GOT3 (cell line): ENCODE measurements around the gene EXOC6B.

ENCODE experiments used
- DNase-seq: peaks from one replicate; lab custom pipeline; 2025; ENCODE audit warnings: mixed read lengths; lab: John Stamatoyannopoulos, UW

Gene EXOC6B

GRCh38 chr2:72210470-72210869 lies 615.4 kb downstream of the EXOC6B start:
- DNase-seq: no peak

DNA sequence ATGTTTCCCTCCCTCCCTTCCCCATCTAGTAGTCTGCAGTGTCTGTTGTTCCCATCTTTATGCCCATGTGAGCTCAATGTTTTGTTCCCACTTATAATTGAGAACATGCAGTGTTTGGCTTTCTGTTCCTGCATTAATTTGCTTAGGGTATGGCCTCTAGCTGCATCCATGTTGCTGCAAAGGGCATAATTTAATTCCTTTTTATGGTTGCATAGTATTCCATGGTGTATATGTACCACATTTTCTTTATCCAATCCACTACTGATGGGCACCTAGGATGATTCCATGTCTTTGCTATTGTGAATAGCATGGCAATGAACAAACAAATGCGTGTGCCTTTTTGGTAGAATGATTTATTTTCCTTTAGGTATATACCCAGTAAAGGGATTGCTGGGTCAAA lies 617.6 kb downstream of the EXOC6B start:
- DNase-seq: no peak

DNA sequence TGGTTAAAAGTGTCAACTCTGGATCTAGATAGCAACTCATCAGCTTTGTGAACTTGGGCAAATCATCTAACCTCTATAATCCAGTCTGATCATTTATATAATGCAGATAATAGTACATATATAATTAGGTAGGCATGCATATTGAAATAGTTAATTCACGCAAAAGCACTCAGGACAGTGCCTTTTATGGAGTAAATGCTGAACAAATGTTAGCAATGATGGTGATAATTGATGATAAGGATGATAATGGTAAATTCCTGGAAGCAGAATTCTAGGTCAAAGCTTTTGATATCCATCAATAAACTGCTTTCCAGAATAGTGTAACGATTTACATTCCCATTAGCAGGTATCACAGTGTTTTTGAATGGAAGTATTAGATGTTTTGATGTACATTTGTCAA lies 618.5 kb downstream of the EXOC6B start:
- no peak for DNase-seq

GRCh38 chr2:72205504-72205881 lies 620.3 kb downstream of the EXOC6B start:
- no peak for DNase-seq

- no peak for DNase-seq
These were observed 620.9 kb downstream of the EXOC6B start for GRCh38 chr2:72204786-72205503.

GRCh38 chr2:72204156-72204785 lies 621.6 kb downstream of the EXOC6B start:
- no peak for DNase-seq

DNA sequence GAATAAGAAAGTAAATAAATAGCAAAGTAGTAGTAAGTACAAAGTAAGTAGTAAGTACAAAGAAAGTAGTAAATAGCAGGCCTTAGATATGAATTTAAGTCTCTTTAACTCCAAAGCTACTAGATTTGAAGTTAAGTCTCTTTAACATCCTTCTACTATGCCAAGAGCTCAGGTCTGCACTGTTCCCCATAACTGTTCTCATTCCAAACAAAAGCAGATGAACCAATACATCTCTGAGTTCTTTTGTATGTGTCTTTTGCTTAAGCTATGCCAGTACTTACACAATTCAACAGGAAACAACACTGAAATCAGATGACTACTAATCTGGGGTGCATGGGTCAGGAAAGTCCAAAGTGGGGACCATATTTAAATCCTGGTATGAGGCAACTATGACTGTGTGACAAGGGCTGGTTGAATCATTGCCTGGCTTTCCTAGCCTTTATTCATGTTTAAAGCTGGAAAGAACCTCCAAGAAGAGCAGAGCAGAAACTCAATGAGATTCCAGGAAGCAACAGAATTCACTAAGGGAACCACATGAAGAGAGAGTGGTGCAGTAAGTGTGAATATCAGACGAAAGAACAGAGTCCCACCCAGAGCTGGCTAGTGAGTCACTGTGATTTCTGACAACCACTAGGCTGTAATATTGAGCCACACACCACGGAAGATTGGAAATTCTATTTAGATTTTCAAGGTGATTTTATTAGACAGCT lies 627.1 kb downstream of the EXOC6B start:
- DNase-seq: no peak

- no peak for DNase-seq
These were observed 632.1 kb downstream of the EXOC6B start for GRCh38 chr2:72193723-72194122.

- no peak for DNase-seq
These were observed 634.4 kb downstream of the EXOC6B start for GRCh38 chr2:72191441-72191840.

- no peak for DNase-seq
These were observed 640.6 kb downstream of the EXOC6B start for GRCh38 chr2:72185206-72185605.

- DNase-seq: no peak
These were observed 642.4 kb downstream of the EXOC6B start for GRCh38 chr2:72183466-72183865.

DNA sequence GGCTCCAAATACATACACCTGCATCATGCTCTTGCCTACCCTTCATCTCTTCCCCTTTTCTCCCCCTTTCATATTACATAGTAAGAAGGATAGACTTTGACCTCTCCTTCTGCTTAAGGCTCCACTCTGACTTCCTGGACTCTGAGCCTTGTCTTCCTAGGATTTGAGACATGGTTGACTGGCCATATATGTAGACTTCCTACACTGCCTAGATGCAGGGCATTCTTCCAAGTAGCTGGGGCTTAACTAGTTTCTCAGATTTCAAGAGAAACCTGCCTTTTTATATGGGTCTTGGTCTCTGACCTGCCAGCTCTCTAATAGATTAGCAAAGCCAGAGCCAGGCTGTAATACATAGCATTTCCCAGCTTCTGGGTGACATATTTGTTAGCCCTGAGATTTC lies 642.8 kb downstream of the EXOC6B start:
- DNase-seq: no peak

DNA sequence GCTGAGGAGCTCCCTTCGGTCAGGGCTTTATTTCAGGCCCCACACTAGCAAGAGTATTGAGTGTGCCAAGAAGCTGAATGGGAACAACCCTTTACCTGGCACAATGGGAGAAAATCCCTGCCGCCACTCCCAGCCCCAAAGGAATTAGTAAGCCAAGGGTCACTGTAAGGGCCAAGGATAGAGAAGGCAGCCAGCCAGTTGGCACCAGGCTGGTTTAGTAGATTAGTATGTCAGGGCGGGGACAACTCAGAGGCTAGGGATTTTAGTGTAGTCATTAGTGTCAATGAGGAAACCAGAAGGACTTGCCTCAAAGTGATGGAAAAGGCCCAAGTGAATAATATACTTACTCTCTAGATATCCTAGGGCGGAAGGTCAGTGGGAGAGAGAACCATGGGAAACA lies 643.3 kb downstream of the EXOC6B start:
- DNase-seq: no peak

- no peak for DNase-seq
These were observed 644.2 kb downstream of the EXOC6B start for GRCh38 chr2:72181616-72182015.

DNA sequence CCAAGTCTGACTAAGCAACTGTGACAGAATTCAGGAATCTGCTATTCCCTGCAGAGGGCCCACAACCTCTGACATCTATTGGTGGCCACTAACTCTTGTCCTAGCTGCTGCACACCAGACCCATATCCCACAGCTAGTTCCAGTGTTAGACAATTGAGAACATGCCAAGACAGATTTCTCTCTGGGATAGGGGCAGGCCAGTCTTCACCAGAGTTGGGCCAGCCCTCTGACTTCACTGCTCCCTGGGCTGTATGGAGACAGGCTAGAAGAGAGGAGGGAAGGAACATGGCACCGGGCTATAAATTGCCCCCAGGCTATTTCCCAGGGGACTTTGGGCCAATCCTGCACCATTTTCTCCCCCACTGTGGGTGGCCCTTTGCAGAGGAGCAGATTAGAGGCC lies 645.5 kb downstream of the EXOC6B start:
- DNase-seq: no peak

GRCh38 chr2:72178551-72178950 lies 647.3 kb downstream of the EXOC6B start:
- no peak for DNase-seq

- DNase-seq: no peak
These were observed 649.6 kb downstream of the EXOC6B start for GRCh38 chr2:72176281-72176680.

DNA sequence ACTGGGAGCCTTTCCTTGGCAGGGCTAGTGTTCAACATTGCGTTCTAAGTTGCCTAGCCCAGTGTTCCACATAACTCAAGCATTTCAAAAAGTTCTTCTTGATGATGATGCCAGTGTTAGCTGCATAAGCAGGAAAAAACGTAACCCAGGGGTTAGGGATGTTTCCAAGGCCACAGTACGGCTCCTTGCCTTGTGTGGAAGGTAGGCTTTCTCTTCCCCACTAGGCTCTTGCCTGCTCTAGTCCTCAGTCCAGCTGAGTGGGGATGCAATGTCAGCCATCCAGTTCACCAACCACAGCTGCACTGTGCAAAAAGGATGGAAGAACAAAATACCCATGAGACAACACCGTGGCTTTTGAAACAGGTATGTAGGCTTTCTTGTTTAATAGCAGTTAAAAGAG lies 650.2 kb downstream of the EXOC6B start:
- no peak for DNase-seq

GRCh38 chr2:72173640-72174321 lies 652.1 kb downstream of the EXOC6B start:
- no peak for DNase-seq

- no peak for DNase-seq
These were observed 653.4 kb downstream of the EXOC6B start for GRCh38 chr2:72172478-72172877.

GRCh38 chr2:72166279-72166678 lies 659.6 kb downstream of the EXOC6B start:
- no peak for DNase-seq

DNA sequence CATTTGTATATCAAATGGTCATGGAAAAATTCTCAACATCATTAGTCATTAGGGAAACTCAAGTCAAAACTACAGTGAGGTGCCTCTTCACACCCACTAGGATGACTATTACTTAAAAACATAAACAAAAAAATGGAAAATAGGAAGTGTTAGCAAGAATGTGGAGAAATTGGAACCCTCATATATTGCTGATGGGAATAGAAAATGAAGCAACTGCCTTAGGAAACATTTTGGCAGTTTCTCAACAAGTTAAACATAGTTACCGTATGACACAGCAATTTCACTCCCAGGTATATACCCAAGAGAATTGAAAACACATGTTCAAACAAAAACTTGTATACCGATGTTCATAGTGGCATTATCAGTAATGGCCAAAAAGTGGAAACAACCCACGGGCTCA lies 660.0 kb downstream of the EXOC6B start:
- no peak for DNase-seq

- no peak for DNase-seq
These were observed 663.3 kb downstream of the EXOC6B start for GRCh38 chr2:72162574-72162973.
